PC-3 (cell line): Measurements from ENCODE around the gene TRPM2.

Experiments
- CTCF ChIP-seq: fragments of 300-600 bp; sonication (generic); conservative IDR thresholded peaks from 2 replicates; pipeline ENCODE4 v1.5.1; 2017; ENCODE audit warnings: antibody characterized with exemption, low read depth, mild to moderate bottlenecking, low read length
- EZH2 ChIP-seq: fragments of 300-600 bp; sonication (generic); IDR thresholded peaks from one replicate; pipeline ENCODE4 v1.6.1; 2017; ENCODE audit warnings: antibody characterized with exemption, mild to moderate bottlenecking, low read length; ENCODE audit not compliant: unreplicated experiment
- EZH2phosphoT487 ChIP-seq: fragments of 300-600 bp; sonication (generic); IDR thresholded peaks from 2 replicates; pipeline ENCODE4 v1.6.1; 2018; ENCODE audit warnings: mild to moderate bottlenecking, antibody characterized with exemption, low read length, borderline replicate concordance

GRCh38 chr21:44322621-44323325 lies 30.6 kb upstream of the TRPM2 start:
- TF ChIP-seq EZH2phosphoT487 = no peak
- no peak for TF ChIP-seq EZH2
- TF ChIP-seq CTCF = no peak
